ENCODE results near the gene ALPG. TPM values are rescaled to one million over a fixed set of nuclear protein-coding genes. Genes with fewer than 3 reads are reported as not detected.

Gene ALPG
- total RNA-seq, 4 donors from 2014 or later = not detected

- WGBS, 2 donors = 91 to 92% methylated on average over 9 to 12 of the region's 12 CpGs
- Histone ChIP-seq H3K36me3 (no peaks in the 10 kb centered on the region), H3K4me3 (no peak overlapping the region), H3K27me3 (peaks cover 0 to 73% of the 10 kb centered on the region in 2 donors), H3K4me1 (peaks cover 0 to 27% (median 5%) of the 10 kb centered on the region in 4 donors), H3K27ac (no peak overlapping the region), H3K9me3 (no peaks in the 10 kb centered on the region)
- TF ChIP-seq CTCF (IDR thresholded peaks at IDR 0.05) (no peak), POLR2A (IDR thresholded peaks at IDR 0.05) (no peak), EP300 (IDR thresholded peaks at IDR 0.05) (no peak)
- no peak for DNase-seq (ENCODE audit: low spot score in 2 of 2)
These were observed 9.3 kb downstream of the ALPG start for GRCh38 chr2:232415736-232416520.

GRCh38 chr2:232416521-232417470, 10.2 kb downstream of the ALPG start:
- H3K27me3 ChIP-seq = peaks cover 0 to 81% of the 10 kb centered on the region in 2 donors
- DNase-seq (ENCODE audit: low spot score in 2 of 2) = no peak
- H3K4me3 ChIP-seq = no peak overlapping the region
- H3K27ac ChIP-seq = no peak overlapping the region
- 91 to 94% methylated on average over 10 to 11 of the region's 17 CpGs for WGBS, 2 donors
- H3K36me3 ChIP-seq = no peaks in the 10 kb centered on the region
- peaks cover 0 to 29% (median 5%) of the 10 kb centered on the region in 4 donors for H3K4me1 ChIP-seq
- H3K9me3 ChIP-seq = peaks cover 0 to under 1% (median 0%) of the 10 kb centered on the region in 4 donors
- TF ChIP-seq POLR2A (IDR thresholded peaks at IDR 0.05) = no peak
- no peak for TF ChIP-seq EP300 (IDR thresholded peaks at IDR 0.05)
- no peak for TF ChIP-seq CTCF (IDR thresholded peaks at IDR 0.05)

GRCh38 chr2:232417489-232417888, 10.8 kb downstream of the ALPG start:
- no peak for TF ChIP-seq POLR2A (IDR thresholded peaks at IDR 0.05)
- no peak for TF ChIP-seq EP300 (IDR thresholded peaks at IDR 0.05)
- no peak for TF ChIP-seq CTCF (IDR thresholded peaks at IDR 0.05)
- no peak for DNase-seq (ENCODE audit: low spot score in 2 of 2)
- H3K9me3 ChIP-seq = peaks cover 0 to 7% (median 0%) of the 10 kb centered on the region in 4 donors
- no peaks in the 10 kb centered on the region for H3K36me3 ChIP-seq
- WGBS, 2 donors = 70 to 95% methylated on average over 2 to 5 of the region's 5 CpGs
- no peak overlapping the region for H3K4me3 ChIP-seq
- H3K27ac ChIP-seq = no peak overlapping the region
- peaks cover 0 to 29% (median 5%) of the 10 kb centered on the region in 4 donors for H3K4me1 ChIP-seq
- H3K27me3 ChIP-seq = peaks cover 0 to 81% of the 10 kb centered on the region in 2 donors

GRCh38 chr2:232418056-232418455, 11.4 kb downstream of the ALPG start:
- WGBS, 2 donors = 43 to 65% methylated on average over 3 to 5 of the region's 6 CpGs
- TF ChIP-seq CTCF (IDR thresholded peaks at IDR 0.05) (no peak), EP300 (IDR thresholded peaks at IDR 0.05) (no peak), POLR2A (IDR thresholded peaks at IDR 0.05) (no peak)
- Histone ChIP-seq H3K27me3 (peaks cover 0 to 78% of the 10 kb centered on the region in 2 donors), H3K27ac (no peak overlapping the region), H3K4me1 (peaks cover 0 to 29% (median 5%) of the 10 kb centered on the region in 4 donors), H3K9me3 (peaks cover 0 to 11% (median 0%) of the 10 kb centered on the region in 4 donors), H3K4me3 (no peak overlapping the region), H3K36me3 (no peaks in the 10 kb centered on the region)
- DNase-seq (ENCODE audit: low spot score in 2 of 2) = no peak
